ENCODE results near the gene EIF3L. TPM values are rescaled to one million over a fixed set of nuclear protein-coding genes. Genes with fewer than 3 reads are reported as not detected.

Gene EIF3L
- total RNA-seq, 4 donors from 2014 or later = 192 to 499 (median 281) TPM

- Histone ChIP-seq H3K36me3 (peaks cover 28 to 70% (median 31%) of the 10 kb centered on the region in 3 donors), H3K9me3 (no peaks in the 10 kb centered on the region), H3K27ac (no peak overlapping the region), H3K4me1 (peaks cover 0 to 4% (median 0%) of the 10 kb centered on the region in 3 donors), H3K27me3 (peaks cover 0 to 1% (median 0%) of the 10 kb centered on the region in 4 donors), H3K4me3 (no peak overlapping the region)
- WGBS, 2 donors = 95% methylated on average over 7 of the region's 14 CpGs; no CpG with 5 or more reads in 1 of the 2 donors
- no peak for DNase-seq
- intact Hi-C loops (cut with DNase I) = no loop called here
- TF ChIP-seq POLR2A (IDR thresholded peaks at IDR 0.05) (no peak), CTCF (IDR thresholded peaks at IDR 0.05) (no peak)
Observed at GRCh38 chr22:37830093-37830842, 19.0 kb upstream of the EIF3L start.

- intact Hi-C loops (cut with DNase I) = no loop called here
- WGBS, 2 donors = 92 to 98% methylated on average over 8 to 11 of the region's 11 CpGs
- DNase-seq = no peak
- H3K27me3 ChIP-seq = no peaks in the 10 kb centered on the region
- H3K27ac ChIP-seq = no peak overlapping the region
- H3K9me3 ChIP-seq = no peaks in the 10 kb centered on the region
- H3K36me3 ChIP-seq = peaks cover 28 to 81% (median 31%) of the 10 kb centered on the region in 3 donors
- TF ChIP-seq POLR2A (IDR thresholded peaks at IDR 0.05) = no peak
- no peak for TF ChIP-seq CTCF (IDR thresholded peaks at IDR 0.05)
- no peak overlapping the region for H3K4me3 ChIP-seq
- H3K4me1 ChIP-seq = no peaks in the 10 kb centered on the region
Observed at GRCh38 chr22:37831472-37831871, 17.7 kb upstream of the EIF3L start.

- no peak for TF ChIP-seq POLR2A (IDR thresholded peaks at IDR 0.05)
- no peak for TF ChIP-seq CTCF (IDR thresholded peaks at IDR 0.05)
- WGBS, 2 donors = 92 to 99% methylated on average over 6 to 8 of the region's 16 CpGs
Observed at GRCh38 chr22:37832022-37832857, 17.0 kb upstream of the EIF3L start.

GRCh38 chr22:37842015-37842793 is 7.0 kb upstream of the EIF3L start:
- Histone ChIP-seq H3K27ac (no peak overlapping the region), H3K4me3 (no peak overlapping the region), H3K36me3 (peaks cover 19 to 31% (median 20%) of the 10 kb centered on the region in 3 donors), H3K27me3 (no peaks in the 10 kb centered on the region), H3K9me3 (no peaks in the 10 kb centered on the region), H3K4me1 (peaks cover 9 to 21% (median 11%) of the 10 kb centered on the region in 3 donors)
- intact Hi-C loops (cut with DNase I) = no loop called here
- no peak for DNase-seq
- TF ChIP-seq POLR2A (IDR thresholded peaks at IDR 0.05) (no peak), CTCF (IDR thresholded peaks at IDR 0.05) (no peak)
- WGBS, 2 donors = 81 to 82% methylated on average over 10 of the region's 10 CpGs

More at GRCh38 chr22:37832022-37832857, 17.0 kb upstream of the EIF3L start:
- intact Hi-C loops (cut with DNase I) = no loop called here
- H3K4me3 ChIP-seq = no peak overlapping the region
- H3K27me3 ChIP-seq = no peaks in the 10 kb centered on the region
- no peak for DNase-seq
- no peaks in the 10 kb centered on the region for H3K9me3 ChIP-seq
- H3K27ac ChIP-seq = no peak overlapping the region
- peaks cover 28 to 89% (median 31%) of the 10 kb centered on the region in 3 donors for H3K36me3 ChIP-seq
- no peaks in the 10 kb centered on the region for H3K4me1 ChIP-seq

Measured in esophagus squamous epithelium (tissue), 5 donors.